Prostate gland (tissue), 2 donors: Measurements from ENCODE around the gene FAR2. TPM values are rescaled to one million over a fixed set of nuclear protein-coding genes. Genes with fewer than 3 reads are reported as not detected.

Source experiments
- DNase-seq: peaks from one replicate; pipeline ENCODE4 v3.0.0-alpha.2; 2019; ENCODE audit warnings: low spot score
- H3K27ac ChIP-seq, 2 donors: fragments of 200-600 bp; sonication (generic); 2 replicates each; pipeline ENCODE4 v1.5.1; 2017 to 2019
- H3K27me3 ChIP-seq: fragments of 200-600 bp; sonication (generic); replicated peaks from 2 replicates; pipeline ENCODE4 v1.5.1; 2019; ENCODE audit not compliant: insufficient read depth
- H3K36me3 ChIP-seq, 2 donors: fragments of 200-600 bp; sonication (generic); 1 replicate in 1 of 2; 2 replicates in 1 of 2; pipeline versions ENCODE4 v1.5.1 to v1.8.1; 2017 to 2019
- H3K4me1 ChIP-seq: fragments of 200-600 bp; sonication (generic); replicated peaks from 2 replicates; pipeline ENCODE4 v1.5.1; 2019
- H3K4me3 ChIP-seq, 2 donors: fragments of 200-600 bp; sonication (generic); 2 replicates each; pipeline ENCODE4 v1.5.1; 2017 to 2019
- H3K9me3 ChIP-seq: fragments of 200-600 bp; sonication (generic); 2 replicates; pipeline ENCODE4 v1.5.1; 2017
- CTCF ChIP-seq, 4 experiments: fragments of 200-600 bp in 2 of 4; fragments of 450-650 bp in 2 of 4; sonication (generic) in 2 of 4; IDR thresholded peaks; 1 replicate in 3 of 4; 2 replicates in 1 of 4; pipeline ENCODE4 v1.5.1; 2016 to 2019; ENCODE audit warnings: antibody characterized with exemption in 4 of 4, mild to moderate bottlenecking in 2 of 4, moderate library complexity in 2 of 4
- POLR2A ChIP-seq: fragments of 450-650 bp; IDR thresholded peaks from one replicate; pipeline ENCODE4 v1.6.1; 2016; ENCODE audit warnings: antibody characterized with exemption, mild to moderate bottlenecking
- POLR2AphosphoS5 ChIP-seq: sonication (generic); formaldehyde crosslinking; IDR thresholded peaks from one replicate; pipeline ENCODE4 v1.6.1; 2017; ENCODE audit warnings: antibody characterized with exemption
- WGBS: methylation state at CpG from one replicate; pipeline ENCODE4 v1.1.5; 2018; 5-methylcytosine and 5-hydroxymethylcytosine counted together
- intact Hi-C: fragments of 100-400 bp; cut with DNase I; formaldehyde crosslinking; loops from one replicate; pipeline ENCODE4 v1.14.2; 2022
- total RNA-seq, 2 donors: library from RNA; depleted of rRNA; stranded (reverse); fragments of >200 nt; gene quantifications; one replicate each; pipeline ENCODE4 v1.1.0, GENCODE V29; 2016

Gene FAR2
- total RNA-seq, 2 donors from 2014 or later, result 3.1 to 7.2 TPM

DNA sequence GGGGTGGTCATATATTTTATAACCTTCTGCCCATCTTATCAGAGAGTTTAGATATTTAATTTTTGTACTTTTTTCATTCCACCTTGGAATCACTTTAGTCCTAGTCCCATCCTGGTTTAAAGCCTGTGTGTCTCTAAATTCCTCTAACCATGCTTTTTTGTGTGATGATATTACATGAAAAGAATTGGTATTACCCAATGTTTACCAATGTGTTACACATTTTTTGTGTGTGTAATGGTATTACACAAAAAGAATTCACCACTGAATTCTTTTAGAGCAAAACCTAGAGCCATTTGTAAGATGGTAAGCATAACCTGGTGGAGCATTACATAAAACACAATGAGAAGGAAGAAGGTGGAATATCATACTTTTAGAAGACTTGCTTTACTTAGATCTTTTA, 77.5 kb downstream of the FAR2 start:
- Histone ChIP-seq H3K4me1 (no peaks in the 10 kb centered on the region), H3K27ac (no peak overlapping the region), H3K4me3 (no peak overlapping the region), H3K27me3 (no peaks in the 10 kb centered on the region), H3K9me3 (no peaks in the 10 kb centered on the region), H3K36me3 (no peaks in the 10 kb centered on the region)
- intact Hi-C loops, result no loop called here
- TF ChIP-seq CTCF (IDR thresholded peaks at IDR 0.05) (no peak), POLR2AphosphoS5 (no peak), POLR2A (no peak)
- no peak for DNase-seq

DNA sequence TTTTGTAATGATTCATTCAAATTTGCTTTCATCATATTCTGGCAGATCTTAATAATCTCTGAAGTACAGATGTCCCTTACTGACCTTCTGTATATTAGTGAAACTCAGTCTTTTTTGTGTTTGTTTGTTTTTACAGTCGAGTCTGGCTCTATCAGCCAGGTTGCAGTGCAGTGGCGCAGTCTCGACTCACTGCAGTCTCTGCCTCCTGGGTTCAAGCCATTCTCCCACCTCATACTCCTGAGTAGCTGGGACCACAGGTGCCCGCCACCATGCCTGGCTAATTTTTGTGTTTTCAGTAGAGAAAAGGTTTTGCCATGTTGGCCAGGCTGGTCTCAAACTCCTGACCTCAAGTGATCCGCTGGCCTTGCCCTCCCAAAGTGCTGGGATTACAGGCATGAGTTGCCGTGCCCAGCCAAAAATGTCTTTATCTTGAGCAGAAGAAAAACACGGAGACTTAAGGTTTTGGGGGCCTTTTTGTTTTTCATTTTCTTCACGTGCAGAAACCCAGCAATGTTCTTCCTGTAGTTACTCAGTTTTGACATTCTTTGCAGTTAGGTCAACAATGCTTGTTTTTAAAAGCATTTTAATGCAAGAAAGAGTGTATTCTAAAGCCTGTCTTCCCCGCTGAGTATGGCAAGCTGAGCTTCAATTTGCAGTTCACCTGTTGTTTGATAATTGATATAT, 79.5 kb downstream of the FAR2 start:
- TF ChIP-seq POLR2AphosphoS5, result no peak
- no peak for TF ChIP-seq CTCF (IDR thresholded peaks at IDR 0.05)
- TF ChIP-seq POLR2A, result no peak
- intact Hi-C loops, result no loop called here
- no peaks in the 10 kb centered on the region for H3K4me1 ChIP-seq
- 74% methylated on average over 9 of the region's 9 CpGs for WGBS
- no peaks in the 10 kb centered on the region for H3K9me3 ChIP-seq
- H3K4me3 ChIP-seq, result no peak overlapping the region
- H3K27ac ChIP-seq, result no peak overlapping the region
- no peaks in the 10 kb centered on the region for H3K36me3 ChIP-seq
- DNase-seq, result no peak
- no peaks in the 10 kb centered on the region for H3K27me3 ChIP-seq

GRCh38 chr12:29229158-29229505, 80.1 kb downstream of the FAR2 start:
- Histone ChIP-seq H3K27ac (no peak overlapping the region), H3K4me3 (no peak overlapping the region), H3K4me1 (no peaks in the 10 kb centered on the region), H3K36me3 (no peaks in the 10 kb centered on the region), H3K9me3 (no peaks in the 10 kb centered on the region), H3K27me3 (no peaks in the 10 kb centered on the region)
- DNase-seq, result no peak
- WGBS, result 85% methylated on average over 2 of the region's 2 CpGs
- intact Hi-C loops, result no loop called here
- no peak for TF ChIP-seq POLR2A
- no peak for TF ChIP-seq CTCF (IDR thresholded peaks at IDR 0.05)
- no peak for TF ChIP-seq POLR2AphosphoS5

DNA sequence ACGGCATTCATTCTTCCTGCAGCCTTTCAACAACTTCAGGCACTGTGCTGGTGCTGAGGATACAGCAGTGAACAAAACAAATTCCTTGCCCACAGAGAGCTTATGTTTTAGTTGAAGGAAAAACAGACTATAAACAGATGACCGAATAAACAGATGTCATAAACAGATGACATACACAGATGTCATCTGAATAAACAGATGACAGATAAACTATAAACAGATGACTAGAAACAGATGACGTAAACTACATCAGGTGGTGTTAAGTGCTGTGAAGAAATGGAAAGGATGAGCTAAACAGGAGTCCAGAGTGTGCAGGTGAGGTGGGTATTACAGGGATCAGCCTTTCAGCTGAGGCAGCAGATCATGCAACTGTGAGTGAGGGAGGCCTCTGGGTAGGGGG, 80.9 kb downstream of the FAR2 start:
- Histone ChIP-seq H3K36me3 (no peaks in the 10 kb centered on the region), H3K4me1 (no peaks in the 10 kb centered on the region), H3K9me3 (no peaks in the 10 kb centered on the region), H3K27me3 (no peaks in the 10 kb centered on the region), H3K4me3 (no peak overlapping the region), H3K27ac (no peak overlapping the region)
- 95% methylated on average over 3 of the region's 3 CpGs for WGBS
- intact Hi-C loops, result no loop called here
- TF ChIP-seq CTCF (IDR thresholded peaks at IDR 0.05) (no peak), POLR2A (no peak), POLR2AphosphoS5 (no peak)
- DNase-seq, result no peak

- Histone ChIP-seq H3K27me3 (no peaks in the 10 kb centered on the region), H3K4me3 (no peak overlapping the region), H3K4me1 (no peaks in the 10 kb centered on the region), H3K36me3 (no peaks in the 10 kb centered on the region), H3K9me3 (no peaks in the 10 kb centered on the region), H3K27ac (no peak overlapping the region)
- WGBS, result 86% methylated on average over 2 of the region's 2 CpGs
- no peak for TF ChIP-seq POLR2AphosphoS5
- TF ChIP-seq CTCF (IDR thresholded peaks at IDR 0.05), result no peak
- no peak for TF ChIP-seq POLR2A
- no peak for DNase-seq
- intact Hi-C loops, result no loop called here
These were observed 81.9 kb downstream of the FAR2 start for GRCh38 chr12:29230800-29231560.
